Measurements from ENCODE around the gene VAV2. TPM values are rescaled to one million over a fixed set of nuclear protein-coding genes. Genes with fewer than 3 reads are reported as not detected.

VAV2 gene
- total and polyA plus RNA-seq, 2 experiments from 2014 or later: 8.1 to 28.9 TPM

- TF ChIP-seq REST (IDR thresholded peaks at IDR 0.05; ENCODE audit: unreplicated experiment) (no peak), EZH2 (IDR thresholded peaks at IDR 0.05; ENCODE audit: low read depth, unreplicated experiment) (no peak), CREB1 (CRISPR knock-in tag; IDR thresholded peaks at IDR 0.05; ENCODE audit: low read depth) (no peak), EZH2phosphoT487 (IDR thresholded peaks at IDR 0.05; ENCODE audit: unreplicated experiment) (no peak), ZNF114 (CRISPR knock-in tag; IDR thresholded peaks at IDR 0.05) (no peak), ZNF331 (CRISPR knock-in tag; IDR thresholded peaks at IDR 0.05; ENCODE audit: low read depth) (no peak)
Measured at GRCh38 chr9:133877327-133877726, 114.8 kb downstream of the VAV2 start (continued).

DNA sequence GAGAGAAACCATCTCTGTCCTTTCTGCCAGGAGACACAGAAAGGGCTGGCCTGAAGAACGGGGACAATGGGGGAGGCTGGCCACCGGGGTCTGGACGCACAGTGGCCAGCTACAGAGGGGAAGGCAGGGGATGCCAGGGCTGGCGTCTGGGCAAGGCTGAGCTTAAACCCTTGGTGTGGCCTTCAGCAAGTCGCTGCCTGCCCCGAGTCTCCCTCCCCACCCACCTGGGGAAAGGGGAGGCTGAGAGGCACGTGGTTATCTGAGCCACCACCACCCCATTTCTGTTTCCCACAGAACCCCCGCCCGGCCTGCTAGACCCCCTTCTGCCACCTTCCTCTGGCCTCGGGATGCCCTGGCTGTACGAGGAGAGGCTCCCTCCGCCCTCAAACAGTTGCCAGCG, 115.3 kb downstream of the VAV2 start:
- Histone ChIP-seq H3K9me2 (ENCODE audit: insufficient read depth) (no peaks in the 10 kb centered on the region), H3K4me1 (ENCODE audit: insufficient read depth) (no peaks in the 10 kb centered on the region), H4K20me1 (replicated peaks; ENCODE audit: insufficient read depth) (no peaks in the 10 kb centered on the region), H3F3A (replicated peaks; ENCODE audit: low read depth) (no peaks in the 10 kb centered on the region), H2AFZ (no peak overlapping the region), H3K27ac (ENCODE audit: low read depth) (no peak overlapping the region), H3K79me2 (replicated peaks; ENCODE audit: insufficient read depth) (peaks cover 42% of the 10 kb centered on the region), H3K4me2 (no peak overlapping the region), H3K4me3 (no peak overlapping the region), H3K27me3 (ENCODE audit: insufficient read depth) (no peaks in the 10 kb centered on the region), H3K36me3 (ENCODE audit: insufficient read depth) (no peaks in the 10 kb centered on the region)
- Mint-ChIP-seq H3K9me3 (no peaks in the 10 kb centered on the region; the same call in 2 of the 3 replicates), H3K4me3 (no peak overlapping the region), H3K36me3 (ENCODE audit: low read depth) (no peaks in the 10 kb centered on the region; the same call in 2 of the 3 replicates), H3K27ac (no peak overlapping the region), H3K4me1 (peaks cover 34% of the 10 kb centered on the region), H3K27me3 (ENCODE audit: insufficient read depth, low read depth, poor library complexity) (peaks cover 7% of the 10 kb centered on the region)
- no peak for ATAC-seq
- no peak for DNase-seq (ENCODE audit: low spot score)
- TF ChIP-seq EZH2phosphoT487 (IDR thresholded peaks at IDR 0.05; ENCODE audit: unreplicated experiment) (no peak), EZH2 (IDR thresholded peaks at IDR 0.05; ENCODE audit: low read depth, unreplicated experiment) (no peak), JUNB (IDR thresholded peaks at IDR 0.05; ENCODE audit: unreplicated experiment) (no peak), POLR2AphosphoS5 (IDR thresholded peaks at IDR 0.05; ENCODE audit: low read depth) (no peak), ETS1 (IDR thresholded peaks at IDR 0.05) (no peak), ZNF331 (CRISPR knock-in tag; IDR thresholded peaks at IDR 0.05; ENCODE audit: low read depth) (no peak), REST (IDR thresholded peaks at IDR 0.05; ENCODE audit: unreplicated experiment) (no peak), CREB1 (CRISPR knock-in tag; IDR thresholded peaks at IDR 0.05; ENCODE audit: low read depth) (no peak), NANOG (IDR thresholded peaks at IDR 0.05; ENCODE audit: borderline replicate concordance) (no peak), CTCF (conservative IDR thresholded peaks at IDR 0.05; ENCODE audit: low read depth in 2 of 2) (no peak), ZNF114 (CRISPR knock-in tag; IDR thresholded peaks at IDR 0.05) (no peak)

All from GM23338 (cell line).